ENCODE measurements around the gene APRT.

DNA sequence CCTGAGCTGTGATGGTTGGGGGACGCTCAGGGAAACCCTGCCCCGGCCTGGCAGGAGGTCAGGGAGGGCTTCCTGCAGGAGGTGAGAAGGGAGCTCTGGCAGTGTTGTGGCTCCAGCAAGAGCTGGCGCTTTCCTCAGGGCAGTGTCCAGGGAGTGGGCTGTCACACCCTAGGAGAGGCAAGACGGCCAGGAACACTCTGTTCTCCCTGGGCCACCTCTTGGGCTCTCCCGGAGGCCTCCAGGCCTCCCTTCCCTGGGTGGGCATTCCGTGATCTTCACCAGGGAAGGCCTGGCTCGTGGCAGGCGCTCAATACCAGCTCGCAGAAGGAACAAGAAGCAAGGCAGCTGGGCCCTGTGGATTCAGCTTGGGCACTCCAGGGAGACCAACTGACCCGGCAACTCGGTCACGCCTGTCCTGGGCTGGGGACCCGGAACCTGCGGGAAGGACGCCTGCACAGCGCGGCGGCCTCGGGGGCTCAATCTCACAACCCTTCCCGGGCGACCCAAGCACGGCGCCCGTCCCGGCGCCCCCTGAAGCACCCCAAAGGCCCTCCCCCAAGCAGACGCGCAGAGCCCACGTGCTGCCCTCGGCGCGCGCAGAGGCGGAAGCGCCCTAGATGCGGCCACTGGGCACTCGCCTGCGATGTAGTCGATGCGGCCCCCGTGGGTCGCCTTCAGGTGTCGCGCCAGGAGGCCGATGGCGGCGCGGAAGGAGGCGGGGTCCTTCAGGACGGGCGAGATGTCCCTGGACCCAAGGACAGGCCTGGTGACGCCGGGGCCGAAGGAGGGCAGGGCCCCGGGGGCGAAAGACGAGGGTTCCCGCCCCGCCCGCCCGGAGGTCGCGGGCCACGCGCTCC, 588 bp downstream of the APRT start:
- no peak for TF ChIP-seq EP300 (IDR thresholded peaks at IDR 0.05; ENCODE audit: borderline replicate concordance in 1 of 2, low read depth in 2 of 2, low read length in 2 of 2)
- TF ChIP-seq EZH2 (IDR thresholded peaks at IDR 0.05; ENCODE audit: low read depth, low read length, severe bottlenecking): no peak
- TF ChIP-seq, protein P1, sequence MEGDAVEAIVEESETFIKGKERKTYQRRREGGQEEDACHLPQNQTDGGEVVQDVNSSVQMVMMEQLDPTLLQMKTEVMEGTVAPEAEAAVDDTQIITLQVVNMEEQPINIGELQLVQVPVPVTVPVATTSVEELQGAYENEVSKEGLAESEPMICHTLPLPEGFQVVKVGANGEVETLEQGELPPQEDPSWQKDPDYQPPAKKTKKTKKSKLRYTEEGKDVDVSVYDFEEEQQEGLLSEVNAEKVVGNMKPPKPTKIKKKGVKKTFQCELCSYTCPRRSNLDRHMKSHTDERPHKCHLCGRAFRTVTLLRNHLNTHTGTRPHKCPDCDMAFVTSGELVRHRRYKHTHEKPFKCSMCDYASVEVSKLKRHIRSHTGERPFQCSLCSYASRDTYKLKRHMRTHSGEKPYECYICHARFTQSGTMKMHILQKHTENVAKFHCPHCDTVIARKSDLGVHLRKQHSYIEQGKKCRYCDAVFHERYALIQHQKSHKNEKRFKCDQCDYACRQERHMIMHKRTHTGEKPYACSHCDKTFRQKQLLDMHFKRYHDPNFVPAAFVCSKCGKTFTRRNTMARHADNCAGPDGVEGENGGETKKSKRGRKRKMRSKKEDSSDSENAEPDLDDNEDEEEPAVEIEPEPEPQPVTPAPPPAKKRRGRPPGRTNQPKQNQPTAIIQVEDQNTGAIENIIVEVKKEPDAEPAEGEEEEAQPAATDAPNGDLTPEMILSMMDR (IDR thresholded peaks at IDR 0.05; ENCODE audit: control extremely low read depth in 1 of 3, insufficient read depth in 1 of 3, low read depth in 1 of 3, low read length in 3 of 3): no peak
- peak; percentile 60; the same call in 1 of the 2 replicates for TF ChIP-seq POLR2AphosphoS5 (IDR thresholded peaks at IDR 0.05; ENCODE audit: low read depth, low read length)
- no peak for TF ChIP-seq POLR2A (IDR thresholded peaks at IDR 0.05; ENCODE audit: control extremely low read depth in 1 of 2, low read depth in 2 of 2, low read length in 2 of 2)
- TF ChIP-seq RBBP5 (IDR thresholded peaks at IDR 0.05; ENCODE audit: borderline replicate concordance, low read depth, low read length): no peak
- no peak for TF ChIP-seq CHD1 (IDR thresholded peaks at IDR 0.05; ENCODE audit: low read depth, low read length)
- no peak for TF ChIP-seq SRF (IDR thresholded peaks at IDR 0.05; ENCODE audit: low read depth, low read length)
- TF ChIP-seq, protein P2, sequence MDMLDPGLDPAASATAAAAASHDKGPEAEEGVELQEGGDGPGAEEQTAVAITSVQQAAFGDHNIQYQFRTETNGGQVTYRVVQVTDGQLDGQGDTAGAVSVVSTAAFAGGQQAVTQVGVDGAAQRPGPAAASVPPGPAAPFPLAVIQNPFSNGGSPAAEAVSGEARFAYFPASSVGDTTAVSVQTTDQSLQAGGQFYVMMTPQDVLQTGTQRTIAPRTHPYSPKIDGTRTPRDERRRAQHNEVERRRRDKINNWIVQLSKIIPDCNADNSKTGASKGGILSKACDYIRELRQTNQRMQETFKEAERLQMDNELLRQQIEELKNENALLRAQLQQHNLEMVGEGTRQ (IDR thresholded peaks at IDR 0.05; ENCODE audit: low read length): peak; percentile 69
- no peak for TF ChIP-seq NRF1 (IDR thresholded peaks at IDR 0.05; ENCODE audit: low read depth, low read length)
- no peak for TF ChIP-seq TAF1 (IDR thresholded peaks at IDR 0.05; ENCODE audit: low read depth, low read length)
- no peak for TF ChIP-seq HDAC2 (IDR thresholded peaks at IDR 0.05; ENCODE audit: borderline replicate concordance in 1 of 2, low read depth in 2 of 2, low read length in 2 of 2)

Measured in H1 (cell line).